HG02885 (cell line): Measurements from ENCODE around the gene IWS1.
"Not testable (repeated sequence)": the region's sequence is repeated elsewhere in the genome, so short reads cannot be mapped to it uniquely, and the experiment has no call there.

Source experiments
- ATAC-seq: cut with Tn5 transposase; IDR thresholded peaks from one replicate; pipeline ENCODE4 v1.9.1; 2021; ENCODE audit warnings: mild to moderate bottlenecking; ENCODE audit not compliant: unreplicated experiment, poor library complexity

The IWS1 gene

DNA sequence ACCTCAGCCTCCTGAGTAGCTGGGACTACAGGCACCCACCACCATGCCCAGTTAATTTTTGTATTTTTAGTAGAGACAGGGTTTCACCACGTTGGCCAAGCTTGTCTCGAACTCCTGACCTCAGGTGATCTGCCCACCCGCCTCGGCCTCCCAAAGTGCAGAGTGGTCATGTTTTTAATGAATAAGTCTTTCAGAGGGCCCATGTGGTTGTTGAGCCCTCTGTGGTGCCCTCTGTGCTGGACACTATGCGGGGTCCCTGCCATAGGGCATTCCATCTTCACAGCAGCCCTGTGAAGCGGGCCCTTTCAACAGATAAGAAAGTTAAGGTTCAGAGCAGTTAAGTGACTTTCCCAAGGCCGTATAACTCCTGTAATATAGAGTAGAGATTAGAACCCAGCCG is 35.1 kb upstream of the IWS1 start:
- no peak for ATAC-seq

DNA sequence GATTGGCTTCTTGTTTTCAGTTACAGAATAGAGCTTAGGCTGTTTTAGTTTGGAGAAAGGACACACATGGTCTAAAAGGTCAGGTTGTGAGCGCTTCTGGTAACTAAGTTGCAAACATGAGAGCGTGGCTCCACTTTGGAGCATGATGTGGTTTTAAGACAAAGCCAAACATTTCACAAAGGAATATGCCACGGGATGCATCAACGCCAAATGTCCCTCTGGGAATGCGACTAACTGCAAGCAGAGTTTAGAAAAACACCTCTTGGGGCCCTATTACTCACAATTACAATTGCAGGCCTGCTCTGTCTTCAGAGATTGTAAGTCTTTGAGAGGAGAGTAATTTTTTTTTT is 34.6 kb upstream of the IWS1 start:
- ATAC-seq, result no peak

DNA sequence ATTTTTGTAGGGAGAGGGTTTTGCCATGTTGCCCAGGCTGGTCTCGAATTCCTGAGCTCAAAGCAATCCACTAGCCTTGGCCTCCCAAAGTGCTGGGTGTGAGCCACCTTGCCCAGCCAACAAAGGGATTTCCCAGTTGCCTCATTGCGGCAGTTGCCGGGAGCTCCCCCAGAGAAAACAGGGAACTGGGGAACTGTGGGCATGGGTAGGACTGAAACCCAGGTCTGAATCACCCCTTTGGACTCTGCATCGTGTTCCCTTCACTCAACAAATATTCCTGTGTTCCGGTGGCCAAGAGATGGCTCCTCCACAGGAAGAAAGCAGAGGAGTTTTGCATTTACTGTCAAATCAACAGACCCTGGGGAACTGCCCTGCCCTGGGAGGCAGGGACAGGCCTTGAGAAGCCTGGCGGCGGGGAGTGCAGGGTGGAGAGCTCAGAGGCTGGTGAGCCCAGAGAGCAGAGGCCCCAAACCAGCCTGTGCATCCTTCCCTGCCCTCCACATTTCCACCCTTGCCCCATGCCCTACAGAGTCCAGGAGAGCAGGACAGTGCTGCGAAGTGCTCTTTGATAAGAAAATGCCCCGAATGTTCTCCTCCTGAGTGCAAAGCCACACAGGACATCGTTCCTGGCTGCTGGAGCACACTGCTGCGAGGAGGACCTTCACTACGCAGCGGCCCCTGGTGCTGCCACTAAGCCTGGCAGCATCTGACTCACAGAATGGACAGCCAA is 34.1 kb upstream of the IWS1 start:
- no peak for ATAC-seq

DNA sequence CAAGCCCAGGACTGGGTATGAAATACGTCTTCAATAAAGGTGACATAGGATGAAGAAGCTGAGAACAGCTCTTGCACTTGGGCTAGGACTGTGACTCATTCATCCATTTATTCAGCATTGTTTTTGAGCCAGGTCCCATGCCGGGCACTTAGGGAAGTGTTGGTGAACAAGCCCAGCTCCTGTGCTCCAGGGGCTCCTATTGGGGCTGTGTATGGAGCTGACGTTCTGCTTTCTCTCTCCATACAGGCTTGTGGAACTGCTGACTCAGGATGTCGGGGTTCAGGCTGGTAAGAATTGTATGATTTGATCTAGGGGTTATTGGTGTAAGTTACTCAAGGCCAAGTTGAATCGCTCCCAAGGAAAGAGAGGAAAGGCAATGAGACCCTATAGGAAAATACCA is 33.2 kb upstream of the IWS1 start:
- no peak for ATAC-seq

DNA sequence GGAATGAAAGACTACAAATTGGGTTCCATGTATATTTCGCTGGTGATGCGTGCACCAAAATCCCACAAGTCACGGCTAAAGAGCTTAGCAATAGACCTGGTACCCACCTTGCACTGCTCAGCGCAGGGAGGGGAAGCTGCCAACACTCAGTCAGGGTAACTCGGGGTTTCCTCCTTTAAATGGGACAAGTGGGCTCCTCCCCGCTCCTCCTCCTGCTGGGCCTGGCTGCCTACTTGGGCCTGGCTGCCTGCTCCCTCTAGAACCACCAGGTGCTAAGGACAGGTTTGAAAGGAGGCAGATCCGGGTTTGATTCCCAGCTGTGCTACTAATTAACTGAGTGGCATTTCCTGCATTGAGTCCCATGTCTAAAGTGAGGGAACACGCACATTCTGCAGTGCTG is 32.6 kb upstream of the IWS1 start:
- ATAC-seq, result no peak

DNA sequence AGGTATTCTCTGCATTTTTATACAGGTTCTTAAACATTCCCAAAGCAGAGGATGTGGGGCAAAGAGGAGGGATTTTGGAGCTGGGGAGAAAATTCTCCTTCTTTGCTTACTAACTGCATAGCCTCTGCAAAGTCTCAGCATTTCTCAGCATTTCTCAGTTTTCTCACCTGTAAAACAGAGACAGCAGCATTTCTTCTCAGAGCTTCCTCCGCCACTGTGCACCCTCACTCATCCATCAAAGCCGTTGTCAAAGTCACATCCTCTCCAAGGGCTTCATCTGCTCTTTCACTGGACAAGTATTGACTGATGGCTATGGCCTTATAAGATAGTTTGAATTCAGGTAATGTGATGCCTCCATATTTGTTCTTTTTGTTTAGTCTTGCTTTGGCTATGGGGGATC is 26.6 kb upstream of the IWS1 start:
- ATAC-seq, result no peak

DNA sequence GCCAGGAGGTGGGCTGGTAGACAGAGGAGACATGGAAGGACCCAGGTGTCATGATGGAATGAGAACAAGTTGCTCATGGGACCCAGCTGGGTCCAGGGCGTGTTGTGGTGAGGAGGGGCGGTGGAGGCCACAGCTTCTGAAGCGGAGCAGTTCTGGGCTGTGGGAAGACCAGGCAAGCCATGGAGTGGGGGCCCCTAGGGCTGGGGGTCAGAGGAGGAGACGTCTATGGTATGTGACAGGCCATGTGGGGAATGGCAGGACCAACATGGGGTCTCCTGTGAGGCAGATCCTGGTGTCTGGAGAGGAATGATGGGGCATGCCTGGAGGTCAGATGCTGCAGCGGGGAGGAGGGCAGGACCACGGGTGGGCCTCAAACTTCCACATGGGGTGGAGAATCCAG is 26.0 kb upstream of the IWS1 start:
- ATAC-seq, result no peak

DNA sequence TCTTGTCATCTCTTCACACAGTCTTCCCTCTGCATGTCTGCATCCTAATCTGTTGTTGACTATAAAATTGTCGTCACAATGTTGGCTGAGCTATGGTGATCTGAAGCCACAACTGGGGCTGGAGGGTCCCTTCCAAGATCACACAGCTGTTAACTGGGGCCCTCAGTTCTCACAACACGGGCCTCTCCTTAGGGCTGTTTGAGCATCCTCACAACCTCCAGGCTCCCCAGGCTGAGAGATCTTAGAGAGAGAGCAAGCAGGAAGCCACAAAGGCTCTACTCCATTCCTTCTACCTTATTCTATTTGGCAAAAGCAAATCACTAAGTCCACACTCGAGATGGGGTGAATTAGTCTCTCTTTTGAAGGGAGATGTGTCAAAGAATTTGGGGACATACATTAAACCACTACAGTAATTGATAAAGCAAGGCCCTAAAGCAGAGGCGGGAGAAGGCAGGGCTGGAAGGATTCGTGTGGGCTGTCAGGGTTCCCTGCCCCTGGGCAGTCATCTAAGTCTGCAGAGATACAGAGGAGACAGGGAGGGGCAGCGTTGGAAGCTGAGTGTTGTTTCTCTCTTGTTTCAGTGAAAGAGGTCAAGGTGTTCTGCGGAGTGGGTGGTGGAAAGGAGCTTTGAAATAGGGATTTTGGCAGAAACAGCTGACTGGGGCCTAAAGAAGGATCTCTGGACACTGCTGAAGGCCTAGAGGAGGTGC is 25.1 kb upstream of the IWS1 start:
- no peak for ATAC-seq

DNA sequence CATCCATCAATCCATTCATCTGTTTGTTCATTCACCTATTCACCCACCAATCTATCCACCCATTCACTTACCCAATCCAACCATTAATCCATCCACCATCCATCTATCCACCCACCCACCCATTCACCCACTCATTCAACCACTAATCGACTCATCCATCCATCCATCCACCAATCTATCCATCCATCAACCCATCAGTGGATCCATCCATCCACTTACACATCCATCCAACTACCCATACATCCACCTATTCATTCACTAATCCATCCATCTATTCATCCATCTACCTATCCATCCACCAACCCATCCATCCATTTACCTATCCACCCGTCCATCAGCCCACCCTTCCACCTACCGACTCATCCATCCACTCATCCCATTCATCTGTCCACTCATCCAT is 20.5 kb upstream of the IWS1 start:
- ATAC-seq, result no peak

DNA sequence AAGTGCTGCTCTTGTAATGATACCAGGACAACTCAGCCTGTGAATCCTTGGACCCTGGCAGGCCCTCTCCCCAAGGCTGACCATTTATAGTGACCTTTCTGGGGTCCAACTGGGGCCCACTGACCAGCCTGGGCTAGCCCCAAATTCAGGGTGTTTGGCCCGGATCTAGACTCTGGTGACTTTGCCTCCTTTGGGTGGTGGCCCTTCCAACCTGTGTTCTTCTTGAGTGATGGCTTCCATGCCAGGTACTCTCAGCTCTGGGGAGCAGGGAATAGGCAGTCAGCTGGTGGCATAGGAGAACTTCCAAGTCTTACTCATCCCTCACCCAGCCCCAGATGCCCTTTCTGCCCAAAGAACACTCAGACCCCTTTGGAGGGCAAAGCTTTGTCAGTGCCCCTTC is 19.5 kb upstream of the IWS1 start:
- ATAC-seq, result no peak

DNA sequence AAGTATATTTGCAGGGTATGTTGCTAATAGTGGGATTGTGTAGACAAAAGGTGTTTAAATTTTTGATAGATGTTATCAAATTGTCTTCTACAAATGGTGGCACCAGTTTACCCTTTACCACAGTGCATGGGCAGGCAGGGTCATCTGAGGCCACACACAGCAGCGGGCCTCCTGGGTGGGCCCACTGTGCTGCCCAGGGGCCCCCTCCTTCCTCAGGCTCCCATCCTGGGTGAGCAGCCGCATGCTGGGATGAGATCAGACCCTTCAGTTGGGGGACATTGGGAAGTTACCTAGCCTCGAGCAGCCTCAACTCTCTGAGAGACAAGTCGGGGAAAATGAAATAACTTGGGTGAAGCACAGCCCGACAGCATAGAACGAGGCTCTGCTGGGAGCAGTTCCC is 18.9 kb upstream of the IWS1 start:
- ATAC-seq, result no peak

DNA sequence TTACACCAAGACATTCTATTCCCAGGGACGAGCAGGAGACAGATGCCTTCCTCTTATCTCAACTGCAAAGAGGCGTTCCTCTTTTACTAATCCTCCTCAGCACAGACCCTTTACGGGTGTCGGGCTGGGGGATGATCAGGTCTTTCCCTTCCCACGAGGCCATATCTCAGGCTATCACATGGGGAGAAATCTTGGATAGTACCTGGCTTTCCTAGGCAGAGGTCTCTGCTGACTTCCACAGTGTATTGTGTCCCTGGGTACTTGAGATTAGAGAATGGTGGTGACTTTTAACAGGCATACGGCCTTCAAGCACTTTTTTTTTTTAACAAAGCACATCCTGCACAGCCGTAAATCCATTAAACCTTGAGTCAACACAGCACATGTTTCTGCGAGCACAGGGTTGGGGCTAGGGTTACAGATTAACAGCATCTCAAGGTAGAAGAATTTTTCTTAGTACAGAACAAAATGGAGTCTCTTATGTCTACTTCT is 16.8 kb upstream of the IWS1 start:
- ATAC-seq, result not testable (repeated sequence)

DNA sequence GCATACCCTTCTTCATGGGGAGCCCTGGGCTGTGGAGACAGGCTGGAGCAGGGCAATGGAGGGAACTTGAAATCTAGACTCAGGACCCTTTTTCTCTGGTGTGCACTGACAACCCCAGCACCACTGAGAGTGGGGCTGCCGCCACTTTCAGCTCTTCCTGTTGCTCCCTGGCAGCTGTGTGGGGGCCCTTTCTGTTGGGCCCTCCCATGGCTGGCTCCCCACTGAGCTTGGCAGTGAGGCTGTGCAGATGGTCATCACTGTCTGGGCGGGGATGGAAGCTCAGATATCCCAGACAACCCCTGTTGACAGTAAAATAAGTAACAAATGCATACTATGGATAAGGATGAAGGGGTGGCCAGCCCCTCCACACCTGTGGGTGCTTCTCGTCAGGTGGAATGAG is 15.9 kb upstream of the IWS1 start:
- no peak for ATAC-seq

DNA sequence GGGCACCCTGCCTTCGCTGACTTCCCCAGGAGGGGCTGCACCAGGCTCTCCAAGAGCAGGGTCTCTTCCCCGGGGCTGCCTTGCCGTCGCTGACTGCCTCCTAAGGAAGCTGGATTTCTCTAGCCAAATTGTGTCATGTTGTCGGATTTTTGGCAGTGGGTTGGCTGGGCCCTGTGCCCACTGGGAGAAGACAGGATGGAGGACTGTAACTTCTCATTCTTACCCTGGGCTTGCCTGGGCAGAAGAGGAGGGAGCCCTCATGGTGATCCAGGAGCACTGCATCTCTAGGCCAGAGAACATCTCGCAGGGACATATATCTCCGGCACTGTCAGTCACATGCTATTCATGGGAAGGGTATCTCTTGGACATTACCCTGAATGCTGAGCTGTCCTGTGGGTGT is 15.5 kb upstream of the IWS1 start:
- no peak for ATAC-seq

DNA sequence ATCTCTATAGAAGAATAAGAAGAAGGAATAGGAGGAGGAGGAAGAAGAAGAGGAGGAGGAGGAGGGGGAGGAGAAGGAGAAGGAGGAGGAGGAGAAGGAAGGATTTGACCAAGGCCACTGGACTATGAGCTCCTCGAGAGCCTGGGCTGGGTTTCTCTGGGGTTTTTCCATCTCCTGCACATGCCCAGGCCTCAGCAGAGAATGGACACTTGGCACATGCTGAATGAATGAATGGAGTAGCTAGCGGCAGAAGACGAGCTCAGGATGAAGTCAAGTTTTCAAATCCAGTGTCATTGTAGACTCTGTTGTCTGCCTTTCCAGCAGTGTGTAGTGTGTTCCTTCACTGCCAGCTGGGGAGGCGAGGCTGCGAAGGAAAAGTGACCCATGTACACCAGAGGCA is 11.4 kb upstream of the IWS1 start:
- no peak for ATAC-seq

DNA sequence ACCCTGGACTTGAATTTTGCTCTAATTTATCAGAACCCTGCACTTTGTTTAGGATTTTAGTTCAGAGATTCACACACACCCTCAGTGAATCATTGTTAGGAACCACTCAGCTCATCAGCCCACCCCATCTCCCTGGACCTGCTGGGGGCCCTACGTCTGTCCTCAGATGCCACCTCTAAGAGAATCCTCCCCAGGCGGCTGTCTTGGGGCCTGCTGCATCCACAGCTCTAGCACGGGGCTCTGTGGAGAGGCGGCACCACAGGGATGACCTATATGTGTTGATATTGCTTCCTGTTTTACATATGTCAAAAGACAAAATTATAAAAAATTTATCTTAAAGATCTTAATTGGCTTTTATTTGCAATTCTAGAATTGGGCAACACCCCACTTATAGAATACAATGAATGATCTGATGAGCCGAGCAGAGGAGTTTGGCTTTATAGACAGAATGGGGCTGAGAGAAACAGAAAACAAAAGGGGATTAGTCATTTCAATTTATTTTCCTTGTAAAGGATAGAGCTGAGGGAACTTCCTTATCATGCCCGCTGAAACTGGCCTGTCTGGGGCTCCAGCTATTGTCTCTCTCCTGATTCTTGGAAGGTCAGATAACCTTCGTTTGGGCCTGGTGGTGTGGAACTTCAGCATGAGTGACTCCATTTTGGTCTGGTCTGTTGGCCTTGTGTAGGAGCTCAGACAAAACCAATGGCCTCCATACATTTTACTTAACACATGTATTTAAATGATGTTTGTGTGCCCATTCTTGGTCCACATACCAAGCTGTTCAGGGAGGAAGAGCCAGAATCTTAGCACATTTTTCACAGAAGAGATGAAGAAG is 10.6 kb upstream of the IWS1 start:
- no peak for ATAC-seq

DNA sequence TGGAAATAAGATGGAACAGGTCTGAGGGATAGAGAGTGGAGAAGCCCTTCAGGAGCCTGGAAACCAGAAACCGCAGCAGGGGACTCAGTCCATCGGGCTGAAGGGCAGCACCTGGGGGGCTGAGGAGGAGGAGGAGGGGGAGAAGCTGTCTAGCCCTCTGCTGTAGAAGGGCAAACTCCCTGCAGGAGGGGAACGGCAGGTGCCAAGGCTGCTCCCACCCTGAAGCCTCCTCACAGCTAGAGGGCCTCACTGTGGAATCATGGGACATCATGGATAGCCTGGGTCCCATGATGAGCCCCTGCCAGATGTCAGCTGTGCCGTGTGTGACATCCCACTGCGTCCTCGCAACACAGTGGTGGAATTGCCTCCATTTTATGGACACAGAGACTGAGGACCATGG is 9.6 kb upstream of the IWS1 start:
- ATAC-seq, result no peak

DNA sequence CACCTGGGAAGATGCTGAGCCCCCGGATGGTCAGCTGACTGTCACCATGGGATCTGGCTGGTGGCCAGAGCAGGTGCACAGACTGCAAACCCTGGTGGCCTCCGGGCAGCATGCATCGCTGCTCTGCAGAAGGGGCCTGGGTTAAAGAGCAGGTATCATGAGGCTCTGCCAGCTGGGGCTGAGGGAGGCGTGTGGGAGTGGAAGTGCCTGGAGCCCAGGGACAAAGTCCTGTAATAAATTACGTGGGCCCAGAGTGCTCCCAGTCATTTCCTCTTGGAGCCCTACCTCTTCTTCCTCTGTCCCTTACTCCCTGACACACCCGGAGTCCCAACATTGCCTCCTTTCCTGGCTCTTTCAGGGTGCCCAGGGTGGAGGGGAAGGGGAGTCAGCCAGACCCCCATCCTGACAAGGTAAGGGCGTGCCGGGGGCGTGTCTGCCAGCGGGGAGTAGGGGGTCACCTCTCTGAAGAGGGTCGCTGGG is 9.2 kb upstream of the IWS1 start, which contains the start of gene MYO7B:
TSS of gene MYO7B (plus strand) at position 262 of the 480 bp plus-strand sequence. CDS start 24,040 bp downstream, outside the sequence.
- no peak for ATAC-seq

DNA sequence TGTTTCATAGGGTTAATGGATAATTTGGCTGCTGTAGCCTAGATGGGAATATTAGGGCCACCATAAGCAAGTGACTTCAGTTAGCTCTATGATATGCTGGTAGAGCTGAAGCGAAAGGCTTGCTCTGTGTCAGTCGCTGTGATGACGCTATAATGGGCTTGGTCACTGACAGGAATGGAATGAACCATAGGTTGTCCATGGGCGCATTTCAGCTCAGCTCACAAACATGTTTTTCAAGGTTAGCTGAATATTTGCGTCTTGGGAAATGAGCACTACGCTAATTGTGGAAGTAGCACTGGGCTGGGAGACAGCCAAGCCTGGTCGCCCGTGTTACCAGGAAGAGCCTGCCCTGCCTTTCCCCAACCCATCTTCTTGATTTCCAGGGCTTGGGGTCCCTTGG is 6.0 kb upstream of the IWS1 start:
- ATAC-seq, result no peak

DNA sequence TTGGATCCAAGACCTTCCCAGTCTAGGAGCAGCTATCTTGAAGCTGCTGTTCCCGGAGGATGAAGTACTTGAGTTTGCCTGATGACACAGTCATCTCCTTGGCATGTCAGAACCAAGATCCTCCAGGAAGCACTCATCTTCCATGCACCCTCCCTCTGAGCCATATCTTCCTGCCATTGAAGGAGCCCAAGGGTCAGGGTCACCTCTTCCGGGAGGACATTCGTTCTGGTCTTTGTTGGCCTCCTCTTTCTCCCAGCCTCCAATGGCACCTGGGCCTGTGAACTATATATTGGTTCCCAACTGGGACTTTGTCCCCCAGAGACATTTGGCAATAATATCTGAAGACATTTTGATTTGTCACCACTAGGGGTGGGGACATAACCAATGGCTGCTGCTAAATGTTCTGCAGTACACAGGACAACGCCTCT is 4.9 kb upstream of the IWS1 start:
- no peak for ATAC-seq
